HepG2 (cell line): ENCODE data around the gene TRDN. TPM values are rescaled to one million over a fixed set of nuclear protein-coding genes. Genes with fewer than 3 reads are reported as not detected.

Source experiments
- ATAC-seq: fragments of 200-7000 bp; cut with Tn5 transposase; 3 replicates; pipeline ENCODE4 v1.9.1; 2020; ENCODE audit warnings: mild to moderate bottlenecking, moderate library complexity
- BruUV-seq: library from RNA; stranded (reverse); fragments of 400-500 nt; replicated peaks from 2 replicates; lab custom pipeline; 2021; lab: Mats Ljungman, UMichigan
- CTCF ChIA-PET: fragments of 300-600 bp; formaldehyde crosslinking; extraction: SDS; loops from one replicate; lab custom pipeline; 2021; ENCODE audit warnings: low total read pairs, inconsistent platforms, low intra/inter-chr PET ratio; lab: Yijun Ruan, JAX
- POLR2A ChIA-PET: fragments of 350-600 bp; sonication (Branson Sonifier 250); formaldehyde crosslinking; loops from one replicate; lab custom pipeline; 2020; ENCODE audit warnings: antibody characterized with exemption, inconsistent platforms; lab: Yijun Ruan, JAX
- DNase-seq: peaks from one replicate; pipeline ENCODE4 v3.0.0-alpha.2; 2015; ENCODE audit warnings: low spot score
- FAIRE-seq: peaks from 3 replicates; lab custom pipeline; 2011; peaks lifted over from hg19 to GRCh38; lab: Jason Lieb, UNC
- H2AFZ ChIP-seq: one replicate; pipeline ENCODE4 v1.6.1; 2011; ENCODE audit warnings: low read length, inconsistent platforms
- H3K27ac ChIP-seq: fragments of 300-600 bp; 3 replicates; pipeline ENCODE4 v1.8.0; 2011; ENCODE audit warnings: mixed run types, mild to moderate bottlenecking, mixed read lengths, low read length, inconsistent platforms; ENCODE audit not compliant: insufficient read depth; ENCODE audit errors: extremely low read length
- H3K27me3 ChIP-seq, 2 experiments: fragments of 200-600 bp in 1 of 2; 2 replicates in 1 of 2; 3 replicates in 1 of 2; pipeline versions ENCODE4 v1.6.0 to v1.8.0; 2011; ENCODE audit warnings: low read length in 2 of 2, mild to moderate bottlenecking in 2 of 2, moderate library complexity in 2 of 2, inconsistent platforms in 1 of 2; ENCODE audit not compliant: insufficient read depth in 2 of 2, control insufficient read depth in 1 of 2
- H3K36me3 ChIP-seq, 2 experiments: fragments of 200-600 bp in 1 of 2; replicated peaks in 1 of 2; 2 replicates in 1 of 2; 3 replicates in 1 of 2; pipeline versions ENCODE4 v1.5.1 to v1.8.0; 2011; ENCODE audit warnings: low read length in 2 of 2, inconsistent platforms in 1 of 2; ENCODE audit not compliant: insufficient read depth in 2 of 2, control insufficient read depth in 1 of 2
- H3K4me1 ChIP-seq: 2 replicates; pipeline ENCODE4 v1.5.1; 2012; ENCODE audit warnings: low read length, inconsistent platforms; ENCODE audit not compliant: insufficient read depth
- H3K4me2 ChIP-seq: 2 replicates; pipeline ENCODE4 v1.6.0; 2011; ENCODE audit warnings: low read depth, low read length, inconsistent platforms
- H3K4me3 ChIP-seq, 3 experiments: fragments of 200-600 bp in 1 of 3; sonication (generic), shearing (Covaris generic) in 1 of 3; replicated peaks in 1 of 3; 2 replicates each; pipeline ENCODE4 v1.5.1; 2011 to 2016; ENCODE audit warnings: low read length in 3 of 3, inconsistent platforms in 2 of 3, low read depth in 2 of 3, mild to moderate bottlenecking in 2 of 3, control low read depth in 1 of 3, mixed read lengths in 1 of 3; ENCODE audit not compliant: insufficient read depth in 1 of 3
- H3K79me2 ChIP-seq: one replicate; pipeline ENCODE4 v1.6.1; 2011; ENCODE audit warnings: low read length, inconsistent platforms; ENCODE audit not compliant: insufficient read depth
- H3K9ac ChIP-seq: 2 replicates; pipeline ENCODE4 v1.6.0; 2011; ENCODE audit warnings: mild to moderate bottlenecking, low read depth, low read length, inconsistent platforms; ENCODE audit not compliant: insufficient read depth
- H3K9me3 ChIP-seq: 2 replicates; pipeline ENCODE4 v1.5.1; 2012; ENCODE audit warnings: mild to moderate bottlenecking, low read length
- H4K20me1 ChIP-seq: 2 replicates; pipeline ENCODE4 v1.6.0; 2011; ENCODE audit warnings: inconsistent platforms, mild to moderate bottlenecking, low read length, moderate library complexity; ENCODE audit not compliant: insufficient read depth
- CENPBD1 ChIP-seq: sonication (generic); formaldehyde crosslinking; IDR thresholded peaks from 2 replicates; pipeline ENCODE4 v1.8.0; 2022; ENCODE audit warnings: missing genetic modification reagents, low read depth, mild to moderate bottlenecking, borderline replicate concordance
- FOXK2 ChIP-seq: fragments of 450-650 bp; IDR thresholded peaks from 2 replicates; pipeline ENCODE4 v1.6.1; 2016
- FOXO1 ChIP-seq: sonication (generic); formaldehyde crosslinking; IDR thresholded peaks from 2 replicates; pipeline ENCODE4 v1.4.0; 2020; ENCODE audit warnings: missing genetic modification reagents
- HNRNPH1 ChIP-seq: fragments of 200-400 bp; formaldehyde crosslinking; optimal IDR thresholded peaks from 2 replicates; pipeline ENCODE3; 2017; ENCODE audit warnings: mild to moderate bottlenecking, low read depth, low read length
- HOXA5 ChIP-seq: sonication (generic); formaldehyde crosslinking; IDR thresholded peaks from 2 replicates; pipeline ENCODE4 v1.4.0; 2020; ENCODE audit warnings: missing genetic modification reagents
- MTERF4 ChIP-seq: sonication (generic); formaldehyde crosslinking; IDR thresholded peaks from 2 replicates; pipeline ENCODE4 v1.8.0; 2023; ENCODE audit warnings: mild to moderate bottlenecking, missing genetic modification reagents
- RBM22 ChIP-seq: fragments of 200-400 bp; formaldehyde crosslinking; optimal IDR thresholded peaks from 2 replicates; pipeline ENCODE3; 2017; ENCODE audit warnings: mild to moderate bottlenecking, low read length, moderate library complexity
- ZNF362 ChIP-seq: sonication (generic); formaldehyde crosslinking; IDR thresholded peaks from 2 replicates; pipeline ENCODE4 v1.4.0; 2020; ENCODE audit warnings: missing genetic modification reagents, mild to moderate bottlenecking, borderline replicate concordance
- WGBS: methylation state at CpG from one replicate; pipeline ENCODE4 v1.1.6; 2017; ENCODE audit warnings: low lambda C conversion rate; 5-methylcytosine and 5-hydroxymethylcytosine counted together
- in situ Hi-C: cut with HindIII; loops from 2 replicates; pipeline ENCODE4 v1.10.0; 2017; ENCODE audit warnings: low pct_unique_long_range_greater_than_20kb; ENCODE audit not compliant: extremely low pct_ligation_motif_present
- intact Hi-C: fragments of 100-400 bp; cut with micrococcal nuclease; formaldehyde crosslinking; loops from one replicate; pipeline ENCODE4 v1.10.0; 2022; ENCODE audit not compliant: unreplicated experiment
- polyA plus RNA-seq, 8 experiments: library from polyadenylated mRNA; depleted of rRNA in 3 of 8; stranded (reverse) in 7 of 8; unstranded in 1 of 8; fragments of >200 nt; fragmentation: Illumina TruSeq in 4 of 8; extraction: Trizol in 4 of 8; gene quantifications; 2 replicates each; pipeline versions ENCODE4 v1.2.1 to v1.2.3, GENCODE V29; 2011 to 2016; ENCODE audit warnings: low read depth in 4 of 8, missing spikeins in 1 of 8, mixed read lengths in 1 of 8; ENCODE audit not compliant: insufficient read depth in 1 of 8
- total RNA-seq, 5 experiments: library from RNA; depleted of rRNA; stranded (reverse); fragments of >200 nt; fragmentation: Illumina TruSeq; extraction: Trizol; gene quantifications; 2 replicates each; pipeline ENCODE4 v1.2.3, GENCODE V29; 2016; ENCODE audit warnings: low read depth in 1 of 5

The TRDN gene
- total and polyA plus RNA-seq, 2 of the 13 experiments (the other 11 are each of a cell fraction or from before 2014, with no cell fraction given), result not detected

- FAIRE-seq (no peak), DNase-seq (no peak), ATAC-seq (no peak)
- Histone ChIP-seq H4K20me1 (no peaks in the 10 kb centered on the region), H3K4me3 (no peak overlapping the region), H3K36me3 (no peaks in the 10 kb centered on the region), H3K4me1 (no peaks in the 10 kb centered on the region), H2AFZ (no peak overlapping the region), H3K4me2 (no peak overlapping the region), H3K79me2 (no peaks in the 10 kb centered on the region), H3K9me3 (no peaks in the 10 kb centered on the region), H3K27ac (no peak overlapping the region), H3K9ac (no peak overlapping the region), H3K27me3 (no peaks in the 10 kb centered on the region)
- POLR2A ChIA-PET, result no interaction called here
- BruUV-seq, result no TSS peak
- CTCF ChIA-PET, result no interaction called here
- TF ChIP-seq RBM22 (no peak), ZNF362 (CRISPR knock-in tag) (no peak)
- in situ Hi-C loops, result no loop called here
- intact Hi-C loops, result loop anchor here (5.0 kb wide), 1 partner anchor 1064 kb away; no protein-coding TSS in a partner anchor
- WGBS, result under 1% methylated on average over 5 of the region's 5 CpGs
Measured at GRCh38 chr6:123616016-123616415, 20.7 kb downstream of the TRDN start.

- BruUV-seq, result no TSS peak
- no peak for TF ChIP-seq MTERF4 (CRISPR knock-in tag)
- TF ChIP-seq CENPBD1 (CRISPR knock-in tag), result no peak
- TF ChIP-seq FOXK2, result no peak
- TF ChIP-seq HNRNPH1, result no peak
- no peak for TF ChIP-seq FOXO1 (CRISPR knock-in tag)
- TF ChIP-seq HOXA5 (CRISPR knock-in tag), result no peak
- in situ Hi-C loops, result no loop called here
- no peak for DNase-seq
- Histone ChIP-seq H3K27ac (no peak overlapping the region), H3K4me1 (no peaks in the 10 kb centered on the region), H3K79me2 (no peaks in the 10 kb centered on the region), H4K20me1 (no peaks in the 10 kb centered on the region), H3K4me2 (no peak overlapping the region), H2AFZ (no peak overlapping the region), H3K9me3 (no peaks in the 10 kb centered on the region), H3K4me3 (no peak overlapping the region), H3K36me3 (no peaks in the 10 kb centered on the region), H3K27me3 (no peaks in the 10 kb centered on the region), H3K9ac (no peak overlapping the region)
- ChIA-PET CTCF (no interaction called here), POLR2A (no interaction called here)
- intact Hi-C loops, result no loop called here
- ATAC-seq, result no peak
- FAIRE-seq, result no peak
Measured at GRCh38 chr6:123610779-123611178, 26.0 kb downstream of the TRDN start.
